Stimulated activated CD4-positive, alpha-beta T cell treated with anti-CD3 and anti-CD28 coated beads, TNF-alpha, amount 100 ng/mL, for 24 hours (primary cell): ENCODE data around the gene MYO18A.

Experiments
- DNase-seq, 3 experiments: peaks; one replicate each; pipeline ENCODE4 v3.0.0-alpha.2; 2020; ENCODE audit warnings: low read depth in 3 of 3

The MYO18A gene

GRCh38 chr17:29049541-29050145 lies 130.6 kb downstream of the MYO18A start:
- no peak for DNase-seq

- DNase-seq: no peak
These were observed 131.5 kb downstream of the MYO18A start for GRCh38 chr17:29048440-29049368.

- DNase-seq: no peak
These were observed 133.7 kb downstream of the MYO18A start for GRCh38 chr17:29046473-29046839.

- no peak for DNase-seq
These were observed 134.3 kb downstream of the MYO18A start for GRCh38 chr17:29045734-29046472.

GRCh38 chr17:29045026-29045425 lies 135.2 kb downstream of the MYO18A start:
- DNase-seq: no peak

GRCh38 chr17:29043539-29044145 lies 136.6 kb downstream of the MYO18A start:
- DNase-seq: no peak

GRCh38 chr17:29042679-29043538 lies 137.3 kb downstream of the MYO18A start, which contains the start of gene PIPOX:
PIPOX (plus strand) TSS chr17:29043141; CDS start chr17:29043226, 85 bp downstream.
- DNase-seq: no peak

GRCh38 chr17:29042026-29042678 lies 138.0 kb downstream of the MYO18A start:
- no peak for DNase-seq

GRCh38 chr17:29041571-29041970 lies 138.6 kb downstream of the MYO18A start:
- no peak for DNase-seq

GRCh38 chr17:29041091-29041490 lies 139.1 kb downstream of the MYO18A start:
- no peak for DNase-seq

GRCh38 chr17:29039764-29040598 lies 140.2 kb downstream of the MYO18A start:
- no peak for DNase-seq

GRCh38 chr17:29038085-29038795 lies 142.0 kb downstream of the MYO18A start:
- DNase-seq: no peak

- no peak for DNase-seq
These were observed 142.5 kb downstream of the MYO18A start for GRCh38 chr17:29037739-29038084.

- DNase-seq: no peak
These were observed 143.6 kb downstream of the MYO18A start for GRCh38 chr17:29036584-29036983.

GRCh38 chr17:29034510-29034909 lies 145.7 kb downstream of the MYO18A start:
- no peak for DNase-seq

GRCh38 chr17:29032857-29033197 lies 147.4 kb downstream of the MYO18A start:
- DNase-seq: no peak

GRCh38 chr17:29032013-29032856 lies 148.0 kb downstream of the MYO18A start:
- no peak for DNase-seq

GRCh38 chr17:29031488-29031887 lies 148.7 kb downstream of the MYO18A start:
- no peak for DNase-seq
